HG03354 (cell line): ENCODE results near the gene CASP9.
"Not testable (repeated sequence)": the region's sequence is repeated elsewhere in the genome, so short reads cannot be mapped to it uniquely, and the experiment has no call there.

Experiments
- ATAC-seq: cut with Tn5 transposase; IDR thresholded peaks from one replicate; pipeline ENCODE4 v1.9.1; 2021; ENCODE audit warnings: mild to moderate bottlenecking; ENCODE audit not compliant: unreplicated experiment, poor library complexity, severe bottlenecking

CASP9 gene

DNA sequence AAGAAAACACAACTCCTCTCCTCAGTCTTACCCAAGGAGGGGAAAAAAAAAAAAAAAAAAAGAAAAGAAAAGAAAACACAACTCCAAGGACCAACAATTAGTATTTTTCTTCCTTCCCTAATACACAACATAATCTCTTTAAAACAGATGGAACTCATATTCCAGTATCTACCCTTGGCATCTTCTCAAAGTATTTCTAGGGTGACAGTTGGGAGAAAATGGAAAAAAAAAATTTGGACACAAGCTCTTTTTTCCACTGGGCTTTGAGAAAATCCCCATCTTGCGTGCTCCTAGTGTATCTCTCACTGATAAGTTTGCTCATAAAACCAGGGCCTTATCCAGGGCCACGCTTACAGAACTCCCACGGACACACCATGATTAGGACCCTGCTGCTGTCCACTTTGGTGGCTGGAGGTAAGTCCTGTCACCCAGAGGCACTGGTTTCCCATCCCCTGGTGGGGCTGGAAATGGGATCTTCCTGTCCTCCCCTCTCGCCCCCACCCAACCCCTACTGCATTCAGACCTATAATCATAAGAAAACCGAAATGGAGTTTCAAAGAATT lies 48.2 kb downstream of the CASP9 start, which contains the start of gene CELA2B:
Gene CELA2B (plus strand): TSS at position 353 of the 563 bp plus-strand sequence. CDS start 22 bp downstream, at position 375.
- ATAC-seq, result no peak

DNA sequence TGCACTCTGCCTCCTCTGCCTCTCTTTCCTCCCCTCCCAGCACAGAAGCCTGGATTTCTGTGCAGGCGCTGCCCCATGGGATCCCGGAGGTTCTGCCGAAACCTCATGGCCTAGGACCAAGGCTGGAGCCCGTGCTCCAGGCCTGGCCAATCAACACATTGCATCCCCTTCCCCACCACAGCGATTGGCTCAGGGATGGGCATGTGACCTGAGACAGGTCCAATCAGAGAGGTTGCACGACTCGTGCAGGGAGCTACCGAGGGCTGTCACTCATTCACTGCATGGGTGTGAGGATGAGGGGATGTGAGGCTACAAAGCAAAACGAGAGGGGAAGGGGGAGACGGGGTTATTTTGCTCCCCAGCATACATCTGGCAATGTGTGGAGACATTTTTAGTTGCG lies 51.4 kb downstream of the CASP9 start:
- ATAC-seq, result no peak

DNA sequence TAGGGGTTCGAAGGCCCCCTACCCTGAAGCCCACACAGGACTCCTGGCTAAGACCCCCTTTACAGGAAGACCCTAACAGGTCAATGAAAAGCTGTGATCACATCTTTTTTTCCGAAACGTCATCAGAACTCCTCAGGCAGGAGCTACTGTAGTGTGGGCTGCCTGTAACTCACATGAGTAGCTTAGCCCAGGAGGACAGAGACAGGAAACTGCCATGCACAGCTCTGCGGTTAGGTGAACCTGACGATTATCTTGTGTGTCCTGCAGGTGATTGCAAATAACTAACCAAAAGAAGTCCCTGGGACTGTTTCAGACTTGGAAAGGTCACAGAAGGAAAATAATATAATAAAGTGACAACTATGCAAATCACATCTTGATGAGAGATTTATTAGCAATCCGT lies 52.3 kb downstream of the CASP9 start:
- ATAC-seq, result not testable (repeated sequence)

DNA sequence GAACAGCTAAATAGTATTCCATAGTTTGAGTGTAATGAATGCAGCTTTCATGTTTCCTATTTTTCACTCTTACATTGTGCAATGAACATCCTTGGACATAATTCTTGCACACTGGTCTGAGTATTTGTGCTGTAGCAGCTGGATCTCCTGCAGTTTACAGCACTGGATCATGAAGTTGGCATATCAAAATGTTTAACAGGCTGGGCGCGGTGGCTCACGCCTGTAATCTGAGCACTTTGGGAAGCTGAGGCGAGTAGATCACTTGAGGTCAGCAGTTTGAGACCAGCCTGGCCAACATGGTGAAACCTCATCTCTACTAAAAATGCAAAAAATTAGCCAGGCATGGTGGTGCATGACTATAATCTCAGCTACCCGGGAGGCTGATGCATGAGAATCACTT lies 52.9 kb downstream of the CASP9 start:
- ATAC-seq, result not testable (repeated sequence)

DNA sequence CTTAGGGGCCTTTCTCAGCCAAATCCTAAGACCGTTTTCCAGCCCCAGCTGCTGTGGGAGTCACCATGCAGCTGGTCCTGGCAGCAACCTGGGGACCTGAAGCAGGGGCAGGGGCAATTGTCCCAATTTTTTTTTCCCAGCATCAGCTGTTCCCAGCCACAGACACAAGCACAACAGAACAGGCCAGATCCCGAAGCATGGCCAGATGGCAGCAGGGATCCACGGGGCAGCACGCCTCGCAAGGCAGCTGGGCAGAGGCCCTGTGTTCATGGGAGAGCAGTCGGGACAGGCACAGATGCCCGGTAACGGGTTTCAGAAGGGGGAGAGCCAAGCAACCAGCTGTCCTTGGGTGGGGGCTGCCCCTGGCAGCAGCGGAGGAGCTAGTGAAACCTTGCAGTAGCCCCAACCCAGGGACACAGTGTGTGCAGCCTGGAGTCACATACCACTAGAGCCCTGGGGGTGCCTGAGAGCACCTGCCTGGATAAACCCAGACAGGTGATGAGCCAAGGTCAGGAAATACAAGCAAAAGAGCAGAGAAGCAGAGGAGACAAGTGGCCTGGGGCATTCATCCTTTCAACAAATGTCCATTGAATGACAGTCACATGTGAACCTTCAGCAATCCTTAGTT lies 54.1 kb downstream of the CASP9 start:
- ATAC-seq, result not testable (repeated sequence)

DNA sequence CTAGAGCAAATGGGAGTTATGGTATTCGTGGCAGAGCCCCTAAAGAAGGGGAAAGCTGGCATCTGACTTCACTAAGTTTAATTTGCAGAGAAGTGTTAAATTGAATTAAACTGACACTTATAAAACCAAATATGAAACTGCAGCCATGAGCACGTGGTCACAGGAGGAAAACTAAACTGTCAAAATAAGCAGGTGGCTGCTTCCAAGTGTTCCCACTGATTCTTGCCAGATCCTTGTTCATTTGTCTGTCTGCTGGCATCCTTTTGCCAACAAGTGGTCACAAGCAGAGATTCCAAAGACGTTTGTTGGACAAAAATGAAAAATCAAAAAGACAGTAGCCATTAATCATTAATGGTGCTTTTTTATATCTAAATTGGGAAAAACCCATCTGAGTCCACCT lies 54.7 kb downstream of the CASP9 start:
- ATAC-seq, result no peak

DNA sequence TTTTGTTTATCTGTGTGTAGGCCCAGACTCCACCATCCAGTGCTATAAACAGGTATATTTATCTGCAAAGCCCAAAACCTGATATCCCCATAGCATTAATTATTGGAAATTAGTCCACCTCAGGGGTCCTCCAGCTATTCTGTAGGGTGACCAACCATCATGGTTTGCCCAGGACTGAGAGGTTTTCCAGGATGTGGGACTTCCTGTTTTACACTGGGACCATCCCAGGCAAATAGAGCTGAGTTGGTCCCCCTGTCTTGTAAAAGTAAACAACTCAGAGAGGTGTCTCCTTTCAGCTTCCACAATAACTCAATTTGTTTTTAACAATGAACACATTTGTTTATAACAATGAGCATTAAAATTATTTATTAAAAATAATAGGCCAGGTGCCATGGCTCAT lies 55.9 kb downstream of the CASP9 start:
- no peak for ATAC-seq

DNA sequence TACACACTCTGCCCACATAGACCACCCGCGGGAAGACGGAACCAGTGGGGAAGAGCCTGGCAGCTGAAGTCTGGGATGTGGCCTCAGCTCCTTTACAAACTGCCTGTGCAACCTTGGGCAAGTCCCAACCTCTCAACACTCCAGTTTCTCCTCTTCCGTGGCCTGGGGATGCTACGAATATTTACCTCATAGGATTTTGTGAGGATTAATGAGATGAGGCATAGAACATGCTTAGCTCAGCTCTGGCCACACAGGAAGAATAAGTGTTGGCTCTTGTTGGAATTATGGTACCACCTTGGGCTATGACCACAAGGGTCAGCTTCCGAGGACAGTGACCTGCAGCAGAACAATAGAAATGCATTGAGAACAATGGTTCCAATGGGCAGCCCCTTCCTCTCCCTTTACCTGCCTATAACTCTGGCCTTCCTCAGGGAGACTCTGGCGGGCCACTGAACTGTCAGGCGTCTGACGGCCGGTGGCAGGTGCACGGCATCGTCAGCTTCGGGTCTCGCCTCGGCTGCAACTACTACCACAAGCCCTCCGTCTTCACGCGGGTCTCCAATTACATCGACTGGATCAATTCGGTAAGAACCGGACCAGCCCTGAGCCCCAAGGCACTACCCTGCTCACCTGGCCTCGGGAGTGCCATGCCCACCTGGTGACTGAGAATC lies 56.9 kb downstream of the CASP9 start:
- not testable (repeated sequence) for ATAC-seq

DNA sequence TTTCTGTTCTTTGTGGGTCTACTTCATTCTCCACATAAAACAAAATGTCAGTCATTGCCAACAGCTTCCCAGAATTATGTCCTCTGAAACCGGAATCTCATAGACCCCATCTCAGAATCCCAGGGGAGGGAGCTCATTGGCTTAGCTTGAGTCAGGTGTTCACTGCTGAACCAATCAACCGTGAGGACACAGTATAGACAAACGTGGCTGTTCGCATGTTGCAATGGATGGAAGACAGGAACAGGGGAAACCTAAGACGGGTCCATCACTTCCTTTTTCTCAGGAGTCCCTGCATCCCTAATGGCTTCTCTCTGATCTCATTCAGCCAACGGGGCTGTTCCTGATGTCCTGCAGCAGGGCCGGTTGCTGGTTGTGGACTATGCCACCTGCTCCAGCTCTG lies 58.3 kb downstream of the CASP9 start:
- ATAC-seq, result no peak

DNA sequence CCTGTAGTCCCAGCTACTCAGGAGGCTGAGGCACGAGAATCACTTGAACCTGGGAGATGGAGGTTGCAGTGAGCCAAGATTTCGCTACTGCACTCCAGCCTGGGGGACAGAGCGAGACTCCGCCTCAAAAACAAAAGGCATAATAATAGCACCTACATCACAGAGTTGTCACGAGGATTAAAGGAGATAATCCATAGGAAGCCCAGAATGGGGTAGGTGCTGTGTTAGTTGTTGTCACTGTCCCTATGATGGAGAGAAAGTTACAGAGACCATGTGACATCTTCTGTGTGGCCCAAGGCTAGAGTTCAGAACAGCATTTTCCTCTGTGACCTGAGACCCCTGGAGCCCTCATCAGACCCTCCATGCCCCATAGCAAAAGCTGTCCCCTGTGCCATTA lies 60.1 kb downstream of the CASP9 start:
- not testable (repeated sequence) for ATAC-seq

DNA sequence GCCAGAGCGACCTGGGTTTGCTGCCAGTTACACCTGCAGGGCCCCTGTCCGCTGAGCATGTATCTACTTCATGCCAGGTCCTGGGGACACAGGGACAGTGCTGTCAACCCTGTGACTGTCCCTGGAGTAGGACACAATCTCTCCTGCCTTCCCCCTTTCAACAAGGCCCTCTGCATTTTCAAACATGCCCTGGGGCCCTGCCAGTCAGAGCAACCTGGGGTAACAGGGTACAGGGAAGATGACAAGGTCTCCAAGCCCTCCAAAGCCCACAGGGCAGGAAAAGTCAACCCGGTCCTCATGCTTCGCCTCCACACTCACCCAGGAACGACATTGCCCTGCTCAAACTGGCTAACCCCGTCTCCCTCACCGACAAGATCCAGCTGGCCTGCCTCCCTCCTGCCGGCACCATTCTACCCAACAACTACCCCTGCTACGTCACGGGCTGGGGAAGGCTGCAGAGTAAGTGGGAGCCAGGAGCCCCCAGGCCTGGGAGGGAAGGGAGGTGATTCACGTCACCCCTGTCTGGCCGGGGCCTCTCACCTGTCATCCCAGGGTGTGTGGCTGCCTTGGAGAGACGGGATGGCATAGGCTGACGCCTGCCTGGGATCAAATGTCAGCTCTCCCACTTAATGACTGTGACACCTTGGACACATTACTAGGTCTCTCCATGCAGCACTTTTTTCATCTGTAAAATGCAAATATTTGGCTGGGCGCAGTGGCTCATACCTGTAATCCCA lies 60.8 kb downstream of the CASP9 start:
- ATAC-seq, result not testable (repeated sequence)

DNA sequence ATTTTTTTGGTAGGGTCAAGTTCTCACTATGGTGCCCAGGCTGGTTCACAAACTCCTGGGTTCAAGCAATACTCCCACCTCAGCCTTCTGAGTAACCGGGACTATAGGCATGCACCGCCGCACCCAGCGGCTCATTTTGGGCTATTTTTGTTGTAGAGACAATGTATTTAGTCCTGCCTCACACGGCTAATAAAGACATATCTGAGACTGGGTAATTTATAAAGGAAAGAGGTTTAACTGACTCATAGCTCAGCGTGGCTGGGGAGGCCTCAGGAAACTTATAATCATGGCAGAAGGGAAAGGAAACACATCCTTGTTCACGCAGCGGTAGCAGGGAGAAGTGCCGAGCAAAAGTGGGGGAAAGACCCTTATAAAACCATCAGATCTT lies 63.3 kb downstream of the CASP9 start:
- no peak for ATAC-seq

DNA sequence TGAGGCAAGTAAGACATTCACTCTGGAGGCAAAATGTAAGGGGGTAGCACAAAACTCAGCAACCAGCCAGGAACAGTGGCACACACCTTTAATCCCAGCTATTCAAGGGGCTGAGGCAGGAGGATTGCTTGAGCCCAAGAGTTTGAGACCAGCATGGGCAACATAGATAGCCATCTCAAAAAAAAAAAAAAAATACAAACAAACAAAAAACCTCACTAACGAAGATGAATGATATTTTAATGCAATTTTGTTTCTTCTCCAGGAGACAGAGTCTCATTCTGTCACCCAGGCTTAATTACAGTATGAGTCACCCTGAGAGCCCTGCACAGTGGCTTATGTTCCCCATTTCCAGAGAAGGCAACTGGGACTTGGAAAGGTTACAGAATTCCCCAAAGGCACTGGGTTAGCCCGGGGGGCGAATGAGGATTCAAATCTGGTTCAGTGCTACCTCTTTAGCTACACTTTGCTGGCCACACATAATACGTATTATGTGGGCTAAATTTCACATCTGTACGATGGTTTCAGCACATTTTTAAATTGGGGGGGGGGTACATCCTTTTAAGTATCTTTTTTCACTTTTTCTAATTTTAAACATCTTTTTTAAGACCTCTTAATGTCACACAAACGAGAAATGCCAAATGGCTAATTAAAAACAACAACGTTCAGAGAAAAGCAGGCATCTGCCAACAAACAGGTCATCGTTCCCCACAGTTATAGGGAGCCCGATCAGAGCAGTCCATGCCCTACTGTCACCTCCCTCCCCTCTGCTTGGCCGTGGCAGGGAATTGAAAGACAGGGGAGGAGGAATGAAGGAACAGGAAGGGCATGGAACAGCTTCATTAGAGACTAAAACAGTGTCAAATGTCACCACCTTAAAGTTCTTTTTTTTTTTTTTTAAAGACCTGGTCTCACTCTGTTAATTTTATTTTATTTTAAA lies 64.0 kb downstream of the CASP9 start:
- no peak for ATAC-seq

DNA sequence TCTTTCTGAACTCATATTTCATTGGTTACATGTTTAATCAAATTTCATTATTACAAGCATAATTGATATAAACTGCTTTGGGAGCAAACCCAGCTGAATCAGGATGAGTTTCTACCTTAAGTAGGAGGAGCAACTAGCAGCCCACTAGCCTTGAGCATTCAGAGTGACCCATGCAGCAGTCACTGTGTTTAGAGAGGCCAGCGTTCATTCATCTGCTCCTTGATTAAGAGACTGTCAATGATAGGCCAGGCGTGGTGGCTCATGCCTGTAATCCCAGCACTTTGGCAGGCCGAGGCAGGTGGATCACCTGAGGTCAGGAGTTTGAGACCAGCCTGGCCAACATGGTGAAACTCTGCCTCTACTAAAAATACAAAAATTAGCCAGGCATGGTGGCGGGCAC lies 65.6 kb downstream of the CASP9 start:
- not testable (repeated sequence) for ATAC-seq

DNA sequence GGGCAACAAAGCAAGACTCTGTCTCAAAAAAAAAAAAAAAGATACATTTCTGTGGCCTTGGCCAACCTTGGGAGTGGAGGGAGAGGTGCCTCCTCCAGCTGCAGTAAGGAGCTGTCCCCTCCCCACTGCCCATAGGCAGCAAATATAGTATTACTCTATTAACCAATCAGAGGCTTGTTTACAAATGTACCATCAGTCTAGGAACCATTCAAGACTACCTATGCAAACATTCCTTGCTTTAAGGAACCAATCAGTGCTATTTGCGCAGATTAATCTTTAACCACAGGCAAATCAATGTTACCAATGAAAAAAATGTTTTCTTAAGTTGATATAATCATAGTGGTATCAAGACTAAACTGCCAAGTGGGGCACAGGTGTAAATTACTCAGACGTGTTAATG lies 66.4 kb downstream of the CASP9 start:
- no peak for ATAC-seq

DNA sequence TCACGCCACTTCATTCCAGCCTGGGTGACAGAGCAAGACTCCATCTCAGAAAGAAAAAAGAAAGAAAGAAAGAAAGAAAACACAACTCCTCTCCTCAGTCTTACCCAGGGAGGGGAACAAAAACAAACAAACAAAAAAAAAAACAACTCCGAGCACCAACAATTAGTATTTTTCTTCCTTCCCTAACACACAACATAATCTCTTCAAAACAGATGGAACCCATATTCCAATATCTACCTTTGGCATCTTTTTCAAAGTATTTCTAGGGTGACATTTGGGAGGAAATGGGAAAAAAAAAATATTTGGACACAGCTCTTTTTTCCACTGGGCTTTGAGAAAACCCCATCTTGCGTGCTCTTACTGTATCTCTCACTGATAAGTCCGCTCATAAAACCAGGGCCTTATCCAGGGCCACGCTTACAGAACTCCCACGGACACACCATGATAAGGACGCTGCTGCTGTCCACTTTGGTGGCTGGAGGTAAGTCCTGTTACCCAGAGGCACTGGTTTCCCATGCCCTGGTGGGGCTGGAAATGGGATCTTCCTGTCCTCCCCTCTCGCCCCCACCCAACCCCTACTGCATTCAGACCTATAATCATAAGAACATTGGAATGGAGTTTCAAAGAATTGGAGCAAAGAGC lies 67.6 kb downstream of the CASP9 start, which contains the start of gene CELA2A:
Gene CELA2A (plus strand): TSS at position 420 of the 642 bp plus-strand sequence. CDS start 22 bp downstream, at position 442.
- ATAC-seq, result no peak

DNA sequence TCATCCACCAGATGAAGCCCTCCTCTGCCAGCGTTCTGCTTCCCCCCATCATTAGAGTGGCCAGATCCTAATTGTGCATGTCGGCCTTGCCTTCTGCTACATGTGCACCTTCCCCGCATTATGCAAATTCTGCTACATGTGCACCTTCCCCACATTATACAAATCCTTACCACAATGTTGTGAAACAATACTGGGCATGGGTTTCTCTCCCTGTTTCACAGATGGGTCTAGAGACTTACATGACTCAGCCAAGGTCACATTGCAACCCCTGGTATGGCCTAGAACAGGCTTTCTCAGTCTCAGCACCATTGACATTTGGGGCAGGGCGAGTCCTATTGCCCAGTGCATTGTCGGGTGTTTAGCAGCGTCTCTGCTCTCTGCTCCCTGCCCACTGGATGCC lies 68.5 kb downstream of the CASP9 start:
- no peak for ATAC-seq

DNA sequence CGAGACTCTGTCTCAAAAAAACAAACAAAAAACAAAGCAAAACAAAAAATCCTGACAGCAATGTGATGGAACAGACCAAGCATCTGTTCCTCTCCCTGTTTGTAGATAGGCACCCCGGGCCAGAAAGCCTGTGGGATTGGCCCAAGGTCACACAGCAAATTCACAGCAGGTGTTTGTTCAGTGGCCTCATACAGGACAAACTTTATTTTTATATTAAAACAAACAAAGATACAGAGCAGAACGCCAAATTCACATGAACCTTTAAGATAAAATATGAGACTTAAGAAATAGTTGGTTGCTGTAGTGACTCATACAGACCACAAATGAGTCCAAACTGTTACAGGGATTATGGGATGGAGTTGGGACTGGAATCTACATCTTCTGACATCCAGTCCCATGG lies 69.8 kb downstream of the CASP9 start:
- no peak for ATAC-seq

DNA sequence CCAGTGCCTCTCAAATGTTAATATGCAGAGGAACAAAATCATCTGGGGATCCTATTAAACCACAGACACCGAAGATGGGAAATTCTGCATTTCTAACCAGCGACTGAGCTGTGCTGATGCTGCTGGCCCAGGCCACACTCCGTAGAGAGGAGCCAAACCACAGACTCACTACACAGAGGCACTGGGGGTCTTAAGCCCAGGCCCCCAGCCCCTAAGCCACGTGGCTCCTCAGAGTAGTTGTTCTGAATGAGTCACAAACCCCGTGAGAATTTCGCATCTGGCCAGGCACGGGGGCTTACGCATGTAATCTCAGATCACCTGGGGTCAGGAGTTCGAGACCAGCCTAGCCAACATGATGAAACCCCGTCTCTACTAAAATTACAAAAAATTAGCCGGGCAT lies 70.3 kb downstream of the CASP9 start:
- ATAC-seq, result no peak
